OCI-LY7 (cell line): ENCODE results near the gene CDADC1. TPM values are rescaled to one million over a fixed set of nuclear protein-coding genes. Genes with fewer than 3 reads are reported as not detected.

Source experiments
- BruUV-seq: library from RNA; stranded (reverse); fragments of 400-500 nt; replicated peaks from 2 replicates; lab custom pipeline; 2021; lab: Mats Ljungman, UMichigan
- CTCF ChIA-PET: fragments of 300-600 bp; sonication (Branson Sonifier 250); formaldehyde crosslinking; loops from one replicate; lab custom pipeline; 2022; ENCODE audit warnings: antibody characterized with exemption; ENCODE audit not compliant: unreplicated experiment; lab: Charles Lee
- POLR2A ChIA-PET: fragments of 300-600 bp; sonication (Branson Sonifier 250); formaldehyde crosslinking; loops from one replicate; lab custom pipeline; 2022; ENCODE audit warnings: antibody characterized with exemption; lab: Charles Lee
- DNase-seq: peaks from one replicate; pipeline ENCODE4 v3.0.0-alpha.2; 2015; ENCODE audit warnings: low spot score
- H2AFZ ChIP-seq: fragments of 200-600 bp; sonication (generic), shearing (Covaris generic); 2 replicates; pipeline ENCODE4 v1.6.1; 2014; ENCODE audit warnings: mild to moderate bottlenecking, antibody characterized with exemption, low read length, moderate library complexity
- H3K27ac ChIP-seq: fragments of 200-600 bp; sonication (generic); 2 replicates; pipeline ENCODE4 v1.5.1; 2014; ENCODE audit warnings: mixed run types, low read depth, mild to moderate bottlenecking, moderate library complexity, low read length, inconsistent platforms; ENCODE audit not compliant: poor library complexity, severe bottlenecking
- H3K36me3 ChIP-seq: fragments of 200-600 bp; sonication (generic); 2 replicates; pipeline ENCODE4 v1.6.1; 2014; ENCODE audit warnings: mild to moderate bottlenecking, antibody characterized with exemption, low read length, moderate library complexity, mixed read lengths; ENCODE audit not compliant: insufficient read depth
- H3K4me1 ChIP-seq: fragments of 200-600 bp; sonication (generic); 2 replicates; pipeline ENCODE4 v1.5.1; 2014; ENCODE audit warnings: mild to moderate bottlenecking, low read length; ENCODE audit not compliant: insufficient read depth, poor library complexity, severe bottlenecking
- H3K4me2 ChIP-seq: fragments of 200-600 bp; sonication (generic); 2 replicates; pipeline ENCODE4 v1.6.1; 2014; ENCODE audit warnings: mild to moderate bottlenecking, low read length
- H3K4me3 ChIP-seq: fragments of 200-600 bp; sonication (generic); 2 replicates; pipeline ENCODE4 v1.5.1; 2014; ENCODE audit warnings: mild to moderate bottlenecking, low read depth, low read length; ENCODE audit not compliant: poor library complexity, severe bottlenecking
- H3K79me2 ChIP-seq: fragments of 200-600 bp; sonication (generic); 2 replicates; pipeline ENCODE4 v1.6.1; 2016; ENCODE audit warnings: low read depth, mild to moderate bottlenecking, low read length, moderate library complexity, mixed read lengths; ENCODE audit not compliant: insufficient read depth
- H3K9me2 ChIP-seq: fragments of 200-600 bp; sonication (generic); 2 replicates; pipeline ENCODE4 v1.6.1; 2016; ENCODE audit warnings: mild to moderate bottlenecking, low read length, mixed read lengths; ENCODE audit not compliant: insufficient read depth
- H3K9me3 ChIP-seq: fragments of 200-600 bp; sonication (generic); 2 replicates; pipeline ENCODE4 v1.6.1; 2014; ENCODE audit warnings: mild to moderate bottlenecking, mixed run types, low read length, mixed read lengths
- H4K20me1 ChIP-seq: fragments of 200-600 bp; sonication (generic); 2 replicates; pipeline ENCODE4 v1.6.1; 2014; ENCODE audit warnings: mild to moderate bottlenecking, antibody characterized with exemption, low read length, moderate library complexity, mixed read lengths; ENCODE audit not compliant: insufficient read depth
- CTCF ChIP-seq: fragments of 200-600 bp; sonication (generic); conservative IDR thresholded peaks from 2 replicates; pipeline ENCODE4 v1.5.1; 2014; ENCODE audit warnings: mild to moderate bottlenecking, antibody characterized with exemption, low read length, moderate library complexity, mixed read lengths
- EZH2phosphoT487 ChIP-seq: fragments of 200-600 bp; sonication (generic); IDR thresholded peaks from 2 replicates; pipeline ENCODE4 v1.6.1; 2018; ENCODE audit warnings: low read depth, borderline replicate concordance, mild to moderate bottlenecking, mixed run types, antibody characterized with exemption, low read length, moderate library complexity, mixed read lengths
- intact Hi-C: fragments of 100-400 bp; cut with micrococcal nuclease; formaldehyde crosslinking; loops from one replicate; pipeline ENCODE4 v1.10.0; 2022; ENCODE audit not compliant: unreplicated experiment
- total RNA-seq, 2 experiments: library from RNA; depleted of rRNA in 1 of 2; stranded (reverse); fragments of >200 nt in 1 of 2; shearing (Covaris generic) in 1 of 2; gene quantifications; 2 replicates each; pipeline ENCODE4 v1.2.3, GENCODE V29; 2014 to 2022

The CDADC1 gene
- total RNA-seq, 2 experiments from 2014 or later = 9.1 to 12.5 TPM

- no TSS peak for BruUV-seq
- no peak for TF ChIP-seq CTCF
- TF ChIP-seq EZH2phosphoT487 = no peak
- Histone ChIP-seq H2AFZ (no peak overlapping the region), H3K4me3 (no peak overlapping the region), H3K27ac (no peak overlapping the region), H4K20me1 (no peaks in the 10 kb centered on the region), H3K36me3 (no peaks in the 10 kb centered on the region), H3K9me2 (no peaks in the 10 kb centered on the region), H3K4me2 (no peak overlapping the region), H3K9me3 (no peaks in the 10 kb centered on the region), H3K4me1 (peaks cover 40% of the 10 kb centered on the region), H3K79me2 (no peaks in the 10 kb centered on the region)
- DNase-seq = no peak
- ChIA-PET POLR2A (interaction anchor here (0.6 kb wide), 1 partner anchor 209 kb away, joined by 4 read pairs; no protein-coding TSS in a partner anchor), CTCF (no interaction called here)
- intact Hi-C loops = no loop called here
Observed at GRCh38 chr13:49298416-49298815, 50.7 kb downstream of the CDADC1 start.

- Histone ChIP-seq H3K4me3 (no peak overlapping the region), H3K79me2 (no peaks in the 10 kb centered on the region), H3K4me2 (no peak overlapping the region), H3K4me1 (peaks cover 41% of the 10 kb centered on the region), H4K20me1 (no peaks in the 10 kb centered on the region), H3K27ac (no peak overlapping the region), H2AFZ (no peak overlapping the region), H3K9me3 (no peaks in the 10 kb centered on the region), H3K9me2 (no peaks in the 10 kb centered on the region), H3K36me3 (no peaks in the 10 kb centered on the region)
- ChIA-PET POLR2A (interaction anchor here (0.6 to 1.1 kb wide), 2 partner anchors 144 to 208 kb away, joined by 3 to 4 read pairs; no protein-coding TSS in a partner anchor), CTCF (no interaction called here)
- no TSS peak for BruUV-seq
- intact Hi-C loops = no loop called here
- no peak for TF ChIP-seq CTCF
- no peak for TF ChIP-seq EZH2phosphoT487
- no peak for DNase-seq
Observed at GRCh38 chr13:49298903-49299605, 51.3 kb downstream of the CDADC1 start.

GRCh38 chr13:49300276-49300675 lies 52.6 kb downstream of the CDADC1 start:
- no peak for TF ChIP-seq EZH2phosphoT487
- TF ChIP-seq CTCF = no peak
- POLR2A ChIA-PET = interaction anchor here (0.7 to 1.1 kb wide), 3 partner anchors 143 to 223 kb away, joined by 3 read pairs; partner anchors contain the start of genes CAB39L and SETDB2
- no peak overlapping the region; the same call in 1 of the 2 replicates for H2AFZ ChIP-seq
- H3K27ac ChIP-seq = no peak overlapping the region
- H3K4me1 ChIP-seq = peaks cover 37% of the 10 kb centered on the region
- BruUV-seq = no TSS peak
- CTCF ChIA-PET = no interaction called here
- H4K20me1 ChIP-seq = no peaks in the 10 kb centered on the region
- H3K9me2 ChIP-seq = no peaks in the 10 kb centered on the region
- H3K4me2 ChIP-seq = no peak overlapping the region
- intact Hi-C loops = loop anchor here (2.0 to 5.0 kb wide), 4 partner anchors 73 to 492 kb away; partner anchors contain the start of genes CAB39L, KPNA3 and SETDB2
- no peak for DNase-seq
- H3K79me2 ChIP-seq = no peaks in the 10 kb centered on the region
- H3K36me3 ChIP-seq = no peaks in the 10 kb centered on the region
- no peaks in the 10 kb centered on the region for H3K9me3 ChIP-seq
- H3K4me3 ChIP-seq = no peak overlapping the region
